Heart left ventricle (tissue), 13 donors: ENCODE results near the gene TMEM184B.

Experiments
- CTCF ChIP-seq, 12 donors: fragments of 200-600 bp; sonication (generic) in 4 of 12; IDR thresholded peaks; one replicate each; pipeline versions ENCODE4 v1.5.0 to v1.8.0; 2018 to 2022; ENCODE audit warnings: antibody characterized with exemption in 12 of 12, mild to moderate bottlenecking in 5 of 12
- POLR2A ChIP-seq, 2 donors: fragments of 450-650 bp; IDR thresholded peaks; one replicate each; pipeline ENCODE4 v1.6.1; 2017; ENCODE audit warnings: antibody characterized with exemption in 2 of 2, mild to moderate bottlenecking in 2 of 2, moderate library complexity in 2 of 2
- donor health status: ischemic (EF 13 %, LVEDD 7.1; RV severe dilation, severe dysfunction).
- donor health status: DM: no; HTN: yes; CAD: no.
- donor health status: DM: no; HTN: no; CAD: no.
- donor health status: ischemic (EF 25% LVEDD 6.9; RV normal size, moderate dysfunction).
- donor health status: ischemic (EF 25% LVEDD 5.7; RV mildly dilated, moderate dysfunction).
- donor health status: ischemic (EF 35%, LVEDD 5.7; RV mildly dilated, moderate dysfunction).
- donor health status: nonischemic (EF 11% LVEDD 7.7; RV severe dilation, severe dysfunction).
- donor health status: DM: yes; HTN: yes; CAD: no.
- donor health status: PGD.
- donor health status: ischemic (EF 29% LVEDD 5.4; RV normal size, mild dysfunction).
- donor health status: nonischemic (EF 23%, LVEDD 6.1; RV moderate dilation, normal function).

DNA sequence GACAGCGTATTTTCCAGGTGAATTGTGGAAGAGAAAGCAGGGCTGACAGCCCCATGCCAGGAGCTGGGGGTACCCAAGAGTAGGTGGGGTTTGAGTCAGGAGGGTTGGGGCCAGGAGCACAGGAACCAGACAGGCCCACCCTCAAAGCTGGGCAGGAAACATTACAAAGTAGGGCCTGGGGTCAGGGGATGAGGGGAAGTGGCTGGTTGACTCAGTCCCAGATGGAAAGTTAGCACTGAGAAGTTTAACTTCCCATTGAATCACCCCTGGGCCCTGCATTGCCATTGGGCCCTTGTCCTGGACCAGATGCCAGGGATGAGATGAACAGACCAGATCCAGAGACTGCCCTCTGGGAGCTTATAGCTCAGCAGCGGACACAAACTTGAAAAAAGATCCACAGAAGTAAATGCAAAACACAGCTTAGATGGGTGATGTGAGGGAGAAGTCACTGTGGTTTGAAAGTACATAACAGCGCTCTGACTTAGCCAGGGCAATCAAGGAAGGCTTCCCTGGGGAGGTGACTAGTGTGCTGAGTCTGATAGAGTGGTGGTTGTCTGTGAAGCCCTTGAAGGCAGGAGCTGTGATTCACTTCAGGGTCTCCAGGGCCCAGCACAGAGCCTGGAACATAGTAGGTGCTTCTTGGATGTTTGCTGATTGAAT is 68.8 kb downstream of the TMEM184B start:
- no peak for TF ChIP-seq CTCF (IDR thresholded peaks at IDR 0.05)
- TF ChIP-seq POLR2A (IDR thresholded peaks at IDR 0.05), result no peak
